ENCODE data around the gene DNAH8.

- TF ChIP-seq, protein P1, sequence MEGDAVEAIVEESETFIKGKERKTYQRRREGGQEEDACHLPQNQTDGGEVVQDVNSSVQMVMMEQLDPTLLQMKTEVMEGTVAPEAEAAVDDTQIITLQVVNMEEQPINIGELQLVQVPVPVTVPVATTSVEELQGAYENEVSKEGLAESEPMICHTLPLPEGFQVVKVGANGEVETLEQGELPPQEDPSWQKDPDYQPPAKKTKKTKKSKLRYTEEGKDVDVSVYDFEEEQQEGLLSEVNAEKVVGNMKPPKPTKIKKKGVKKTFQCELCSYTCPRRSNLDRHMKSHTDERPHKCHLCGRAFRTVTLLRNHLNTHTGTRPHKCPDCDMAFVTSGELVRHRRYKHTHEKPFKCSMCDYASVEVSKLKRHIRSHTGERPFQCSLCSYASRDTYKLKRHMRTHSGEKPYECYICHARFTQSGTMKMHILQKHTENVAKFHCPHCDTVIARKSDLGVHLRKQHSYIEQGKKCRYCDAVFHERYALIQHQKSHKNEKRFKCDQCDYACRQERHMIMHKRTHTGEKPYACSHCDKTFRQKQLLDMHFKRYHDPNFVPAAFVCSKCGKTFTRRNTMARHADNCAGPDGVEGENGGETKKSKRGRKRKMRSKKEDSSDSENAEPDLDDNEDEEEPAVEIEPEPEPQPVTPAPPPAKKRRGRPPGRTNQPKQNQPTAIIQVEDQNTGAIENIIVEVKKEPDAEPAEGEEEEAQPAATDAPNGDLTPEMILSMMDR (IDR thresholded peaks at IDR 0.05), result no peak
- TF ChIP-seq MAX (IDR thresholded peaks at IDR 0.05; ENCODE audit: low read depth) (no peak), USF2 (IDR thresholded peaks at IDR 0.05; ENCODE audit: borderline replicate concordance, low read depth, low read length) (no peak), EP300 (IDR thresholded peaks at IDR 0.05; ENCODE audit: borderline replicate concordance in 1 of 2, low read depth in 1 of 2, low read length in 1 of 2) (no peak), SIN3A (IDR thresholded peaks at IDR 0.05; ENCODE audit: borderline replicate concordance, low read depth, low read length) (no peak), GATA2 (CRISPR knock-in tag; IDR thresholded peaks at IDR 0.05) (no peak)
These were observed 209.8 kb downstream of the DNAH8 start for GRCh38 chr6:38924791-38925509.
